K562 (cell line): Measurements from ENCODE around the gene ATF4. TPM values are rescaled to one million over a fixed set of nuclear protein-coding genes. Genes with fewer than 3 reads are reported as not detected.

Source experiments
- ARNT ChIP-seq, 2 experiments: fragments of 450-650 bp; IDR thresholded peaks; 2 replicates each; pipeline ENCODE4 v1.6.1; 2016; ENCODE audit warnings: mild to moderate bottlenecking in 1 of 2
- ASH1L ChIP-seq: fragments of 450-650 bp; IDR thresholded peaks from 2 replicates; pipeline ENCODE4 v1.6.1; 2018; ENCODE audit warnings: borderline replicate concordance, mild to moderate bottlenecking, low read depth; ENCODE audit not compliant: partially characterized antibody
- CREM ChIP-seq: IDR thresholded peaks from 2 replicates; pipeline ENCODE4 v1.6.1; 2014; ENCODE audit warnings: antibody characterized with exemption, low read depth
- CTBP1 ChIP-seq: fragments of 450-650 bp; IDR thresholded peaks from 2 replicates; pipeline ENCODE4 v1.6.1; 2016; ENCODE audit warnings: borderline replicate concordance
- CXXC5 ChIP-seq: fragments of 250-450 bp; sonication (Bioruptor Pico); IDR thresholded peaks from 2 replicates; pipeline ENCODE4 v1.8.0; 2022; ENCODE audit warnings: inconsistent platforms, mild to moderate bottlenecking, moderate library complexity
- E2F3 ChIP-seq: fragments of 250-450 bp; sonication (Bioruptor Pico); IDR thresholded peaks from 2 replicates; pipeline ENCODE4 v1.4.0; 2020; ENCODE audit warnings: mild to moderate bottlenecking
- HNRNPL ChIP-seq: fragments of 200-400 bp; formaldehyde crosslinking; IDR thresholded peaks from 2 replicates; pipeline ENCODE4 v1.6.1; 2017; ENCODE audit warnings: low read depth, mild to moderate bottlenecking, low read length
- NCOA2 ChIP-seq, 2 experiments: fragments of 450-650 bp; IDR thresholded peaks; 2 replicates each; pipeline ENCODE4 v1.6.1; 2018; ENCODE audit warnings: mild to moderate bottlenecking in 2 of 2, moderate library complexity in 1 of 2; ENCODE audit not compliant: partially characterized antibody in 2 of 2
- POLR2G ChIP-seq: fragments of 200-400 bp; formaldehyde crosslinking; IDR thresholded peaks from 2 replicates; pipeline ENCODE4 v1.6.1; 2017; ENCODE audit warnings: low read depth, mild to moderate bottlenecking, antibody characterized with exemption, low read length, moderate library complexity
- REST ChIP-seq, 2 experiments: fragments of 450-650 bp; formaldehyde crosslinking in 1 of 2; IDR thresholded peaks; 2 replicates each; pipeline versions ENCODE4 v1.4.0 to v1.6.1; 2014 to 2020; ENCODE audit warnings: mild to moderate bottlenecking in 2 of 2, borderline replicate concordance in 1 of 2, low read depth in 1 of 2
- SIN3A ChIP-seq, 2 experiments: fragments of 150-350 bp in 1 of 2; IDR thresholded peaks; 2 replicates each; pipeline ENCODE4 v1.6.1; 2011 to 2016; ENCODE audit warnings: borderline replicate concordance in 2 of 2, low read depth in 2 of 2, low read length in 2 of 2, mild to moderate bottlenecking in 2 of 2, moderate library complexity in 2 of 2; ENCODE audit not compliant: control insufficient read depth in 1 of 2
- STAG1 ChIP-seq: sonication (generic); formaldehyde crosslinking; IDR thresholded peaks from 2 replicates; pipeline ENCODE4 v1.5.0; 2020; ENCODE audit warnings: missing genetic modification reagents, borderline replicate concordance
- TEAD1 ChIP-seq, 2 experiments: fragments of 450-650 bp in 1 of 2; sonication (generic) in 1 of 2; formaldehyde crosslinking; IDR thresholded peaks; 2 replicates each; pipeline versions ENCODE4 v1.4.0 to v1.8.0; 2020 to 2022; ENCODE audit warnings: mild to moderate bottlenecking in 2 of 2, missing genetic modification reagents in 1 of 2
- ZBTB7A ChIP-seq: IDR thresholded peaks from 2 replicates; pipeline ENCODE4 v1.6.1; 2011; ENCODE audit warnings: low read depth, mild to moderate bottlenecking, low read length, moderate library complexity, borderline replicate concordance; ENCODE audit not compliant: control insufficient read depth
- polyA plus RNA-seq, 8 experiments: library from polyadenylated mRNA; depleted of rRNA in 4 of 8; stranded (reverse) in 5 of 8; unstranded in 3 of 8; fragments of >200 nt; fragmentation: Nextera tagmentation in 2 of 8; fragmentation: Illumina TruSeq in 1 of 8; extraction: Ambion mirVana in 2 of 8; extraction: Trizol in 1 of 8; gene quantifications; 2 replicates each; pipeline versions ENCODE4 v1.2.1 to v1.2.3, GENCODE V29; 2011 to 2014; ENCODE audit warnings: inconsistent platforms in 1 of 8, missing spikeins in 1 of 8
- total RNA-seq, 7 experiments: library from RNA; depleted of rRNA in 6 of 7; stranded (reverse); fragments of >200 nt in 6 of 7; fragmentation: Illumina TruSeq in 2 of 7; extraction: Trizol in 2 of 7; gene quantifications; 2 replicates each; pipeline versions ENCODE4 v1.2.1 to v1.2.3, GENCODE V29; 2011 to 2021; ENCODE audit warnings: low replicate concordance in 1 of 7
- TF ChIP-seq, protein P1 (sequence below), 3 experiments: IDR thresholded peaks in 2 of 3; conservative IDR thresholded peaks in 1 of 3; 2 replicates each; pipeline ENCODE4 v1.5.1; 2011 to 2012; ENCODE audit warnings: low read length in 3 of 3, mild to moderate bottlenecking in 3 of 3, control low read depth in 2 of 3, improper control_type of control experiment in 1 of 3, inconsistent platforms in 1 of 3, low read depth in 1 of 3, mixed read lengths in 1 of 3, moderate library complexity in 1 of 3; ENCODE audit not compliant: insufficient read depth in 2 of 3

The ATF4 gene
- total and polyA plus RNA-seq, 9 of the 15 experiments (the other 6 are each of a cell fraction or from before 2014, with no cell fraction given), result 93.1 to 723 (median 355) TPM

DNA sequence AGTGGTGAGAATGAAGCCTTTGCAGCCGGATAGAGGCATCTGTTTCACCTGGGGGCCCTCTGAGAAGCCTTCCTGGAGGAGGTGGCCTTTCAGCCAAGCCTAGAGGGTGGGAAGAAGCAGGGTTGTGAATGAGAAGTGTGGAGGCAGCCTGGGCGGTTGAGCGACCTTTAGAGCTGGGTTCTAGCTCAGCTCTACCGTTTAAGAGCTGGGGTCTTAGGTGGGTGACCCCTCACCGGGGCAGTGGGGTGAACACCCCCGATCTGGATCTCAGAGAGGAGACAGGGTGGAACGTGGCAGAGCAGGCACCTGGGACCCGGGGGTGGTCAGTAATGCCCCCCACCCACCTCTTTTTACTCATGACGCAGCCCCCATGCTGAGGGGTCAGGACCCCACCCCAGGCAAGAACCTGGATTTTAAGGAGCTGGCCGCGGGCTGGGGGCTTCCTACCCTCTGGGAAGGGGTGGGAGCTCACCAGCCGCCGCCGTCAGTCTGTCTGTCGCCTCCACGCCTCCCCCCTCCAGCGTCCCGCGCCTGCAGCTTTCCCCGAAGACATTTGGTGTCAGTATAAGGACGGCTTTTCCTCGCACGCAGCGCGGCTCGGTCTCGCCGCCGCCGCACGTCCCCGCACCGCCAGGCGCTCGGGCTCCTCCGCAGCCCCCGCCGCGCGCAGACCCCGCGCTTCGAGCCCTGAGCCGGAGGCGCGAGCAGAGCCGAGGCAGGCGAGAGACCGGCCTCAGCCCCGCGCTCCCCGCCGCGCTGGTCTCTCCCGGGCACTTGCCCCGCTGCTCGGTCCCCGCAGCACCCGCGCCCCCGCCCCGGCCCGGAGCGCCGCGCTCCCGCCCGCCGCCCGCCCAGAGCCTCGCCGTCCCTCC is 36.8 kb downstream of the ATF4 start (continued):
- TF ChIP-seq REST (IDR thresholded peaks at IDR 0.05; ENCODE audit: borderline replicate concordance), result peak; percentile 63; the same call in 1 of the 2 replicates
- no peak for TF ChIP-seq REST (CRISPR knock-in tag; IDR thresholded peaks at IDR 0.05; ENCODE audit: low read depth)
- TF ChIP-seq POLR2G, result peak; percentile 66
- TF ChIP-seq ZBTB7A, result peak; percentile 72; the same call in 1 of the 2 replicates
- TF ChIP-seq, protein P1, sequence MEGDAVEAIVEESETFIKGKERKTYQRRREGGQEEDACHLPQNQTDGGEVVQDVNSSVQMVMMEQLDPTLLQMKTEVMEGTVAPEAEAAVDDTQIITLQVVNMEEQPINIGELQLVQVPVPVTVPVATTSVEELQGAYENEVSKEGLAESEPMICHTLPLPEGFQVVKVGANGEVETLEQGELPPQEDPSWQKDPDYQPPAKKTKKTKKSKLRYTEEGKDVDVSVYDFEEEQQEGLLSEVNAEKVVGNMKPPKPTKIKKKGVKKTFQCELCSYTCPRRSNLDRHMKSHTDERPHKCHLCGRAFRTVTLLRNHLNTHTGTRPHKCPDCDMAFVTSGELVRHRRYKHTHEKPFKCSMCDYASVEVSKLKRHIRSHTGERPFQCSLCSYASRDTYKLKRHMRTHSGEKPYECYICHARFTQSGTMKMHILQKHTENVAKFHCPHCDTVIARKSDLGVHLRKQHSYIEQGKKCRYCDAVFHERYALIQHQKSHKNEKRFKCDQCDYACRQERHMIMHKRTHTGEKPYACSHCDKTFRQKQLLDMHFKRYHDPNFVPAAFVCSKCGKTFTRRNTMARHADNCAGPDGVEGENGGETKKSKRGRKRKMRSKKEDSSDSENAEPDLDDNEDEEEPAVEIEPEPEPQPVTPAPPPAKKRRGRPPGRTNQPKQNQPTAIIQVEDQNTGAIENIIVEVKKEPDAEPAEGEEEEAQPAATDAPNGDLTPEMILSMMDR (IDR thresholded peaks at IDR 0.05 in 2 of 3, conservative IDR thresholded peaks at IDR 0.05 in 1 of 3; ENCODE audit: insufficient read depth in 2 of 3, low read depth in 1 of 3, low read length in 3 of 3), result peak; percentile 40 to 63 (median 61); a peak in 5 of 6 replicates
- no peak for TF ChIP-seq HNRNPL
- no peak for TF ChIP-seq ASH1L
- TF ChIP-seq NCOA2 (IDR thresholded peaks at IDR 0.05; ENCODE audit: partially characterized antibody in 2 of 2), result no peak
- TF ChIP-seq CTBP1, result peak; percentile 83; the same call in 1 of the 2 replicates
- no peak for TF ChIP-seq SIN3A (IDR thresholded peaks at IDR 0.05; ENCODE audit: borderline replicate concordance in 2 of 2, control insufficient read depth in 1 of 2, low read depth in 2 of 2, low read length in 2 of 2)
- TF ChIP-seq ARNT (IDR thresholded peaks at IDR 0.05), result no peak
- peak; percentile 73 for TF ChIP-seq CXXC5 (CRISPR knock-in tag)
- 0 out of 2 replicates have a peak, but pooled peaks have one; percentile 20 for TF ChIP-seq E2F3 (CRISPR knock-in tag)
- peak; percentile 27; the same call in 1 of the 2 replicates for TF ChIP-seq CREM
- no peak for TF ChIP-seq TEAD1 (CRISPR knock-in tag; IDR thresholded peaks at IDR 0.05)
- TF ChIP-seq STAG1, result peak; percentile 63; the same call in 1 of the 2 replicates
